Naive B cell (primary cell): Measurements from ENCODE around the gene EIPR1. TPM values are rescaled to one million over a fixed set of nuclear protein-coding genes. Genes with fewer than 3 reads are reported as not detected.
A peak's percentile ranks its signal among the peaks of the same experiment; 100 is the strongest.

Source experiments
- ATAC-seq, 2 donors: fragments of 150-1000 bp; cut with Tn5 transposase; 2 replicates each; pipeline ENCODE4 v1.10.0; 2021; ENCODE audit warnings: low read depth in 2 of 2, mild to moderate bottlenecking in 2 of 2, moderate library complexity in 2 of 2
- DNase-seq: peaks from one replicate; pipeline ENCODE4 v3.0.0; 2022
- H3K27ac Mint-ChIP-seq, 6 donors: one replicate each; pipeline ENCODE4 v1.8.0; 2020 to 2022; ENCODE audit warnings: mild to moderate bottlenecking in 6 of 6, mixed read lengths in 6 of 6, moderate library complexity in 5 of 6, inconsistent platforms in 2 of 6
- H3K27me3 Mint-ChIP-seq, 3 donors: one replicate each; pipeline ENCODE4 v1.8.0; 2021 to 2022; ENCODE audit warnings: mixed read lengths in 3 of 3, mild to moderate bottlenecking in 1 of 3
- H3K36me3 Mint-ChIP-seq, 2 donors: one replicate each; pipeline ENCODE4 v1.8.0; 2020 to 2022; ENCODE audit warnings: mixed read lengths in 2 of 2, inconsistent platforms in 1 of 2, mild to moderate bottlenecking in 1 of 2
- H3K4me1 Mint-ChIP-seq, 3 donors: one replicate each; pipeline ENCODE4 v1.8.0; 2020 to 2022; ENCODE audit warnings: mixed read lengths in 3 of 3, inconsistent platforms in 1 of 3, mild to moderate bottlenecking in 1 of 3, moderate library complexity in 1 of 3
- H3K4me3 Mint-ChIP-seq, 8 donors: one replicate each; pipeline ENCODE4 v1.8.0; 2020 to 2022; ENCODE audit warnings: mild to moderate bottlenecking in 8 of 8, mixed read lengths in 8 of 8, moderate library complexity in 8 of 8, inconsistent platforms in 2 of 8
- H3K9me3 Mint-ChIP-seq, 7 donors: one replicate each; pipeline ENCODE4 v1.8.0; 2020 to 2022; ENCODE audit warnings: mixed read lengths in 7 of 7, mild to moderate bottlenecking in 5 of 7, inconsistent platforms in 2 of 7, moderate library complexity in 1 of 7
- polyA plus RNA-seq, 6 donors: library from polyadenylated mRNA; unstranded; fragments of 300-500 nt; fragmentation: Illumina TruSeq; gene quantifications; one replicate each; pipeline ENCODE4 v1.2.3, GENCODE V29; 2021; ENCODE audit warnings: low read depth in 6 of 6

EIPR1 gene
- polyA plus RNA-seq, 6 donors from 2014 or later = 35.7 to 53.9 (median 40.9) TPM

DNA sequence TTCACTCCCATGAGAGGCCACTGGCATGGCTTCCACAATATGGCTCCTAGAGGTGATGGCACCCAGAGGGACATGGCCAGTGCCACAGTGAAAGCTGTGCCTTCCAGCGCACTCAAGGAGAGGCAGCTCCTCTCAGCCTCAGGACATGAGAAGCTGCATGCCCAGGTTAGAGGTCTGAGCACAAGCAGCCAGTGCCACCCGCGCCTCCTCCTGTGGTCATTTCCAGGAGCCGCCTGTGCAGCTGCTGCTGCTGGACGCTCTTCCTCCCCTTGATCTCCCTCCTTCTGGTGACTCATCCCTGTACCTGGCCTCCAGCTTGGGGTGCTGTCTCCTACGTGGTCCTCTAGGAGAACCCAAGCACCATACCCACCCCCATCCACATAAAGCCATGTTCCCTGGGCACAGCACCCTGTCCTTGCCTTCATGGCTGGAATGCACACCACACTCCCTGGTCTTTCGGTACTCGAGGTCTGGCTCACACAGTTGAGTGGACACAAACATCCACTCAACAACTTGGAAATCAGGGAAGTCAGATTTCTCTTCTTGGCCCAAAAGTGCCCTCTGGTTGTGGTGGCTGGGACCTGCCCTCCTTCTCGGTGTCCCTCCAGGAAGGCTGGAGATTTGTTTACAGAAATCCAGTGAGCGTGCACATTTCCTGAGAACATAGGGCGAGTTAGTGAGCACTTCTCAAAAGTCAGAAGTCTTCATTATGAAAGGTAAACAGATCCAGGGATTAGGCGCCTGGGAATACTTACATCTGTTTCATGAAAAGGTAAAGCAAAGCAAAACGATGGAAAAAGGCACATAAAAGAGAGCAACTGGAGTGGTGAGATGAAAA, 96.7 kb downstream of the EIPR1 start:
- peaks cover 0 to 15% (median 5%) of the 10 kb centered on the region in 7 donors for H3K9me3 Mint-ChIP-seq
- H3K36me3 Mint-ChIP-seq = peaks cover 19 to 24% of the 10 kb centered on the region in 2 donors
- no peaks in the 10 kb centered on the region for H3K27me3 Mint-ChIP-seq
- ATAC-seq = no peak
- DNase-seq = no peak
- H3K4me1 Mint-ChIP-seq = peaks cover 7 to 12% (median 11%) of the 10 kb centered on the region in 3 donors
- H3K4me3 Mint-ChIP-seq = peak overlapping the region in 1 of 8 donors; percentile 28
- no peak overlapping the region for H3K27ac Mint-ChIP-seq

- H3K27ac Mint-ChIP-seq = no peak overlapping the region
- H3K27me3 Mint-ChIP-seq = no peaks in the 10 kb centered on the region
- no peak for DNase-seq
- H3K9me3 Mint-ChIP-seq = peaks cover 5 to 19% (median 9%) of the 10 kb centered on the region in 7 donors
- H3K36me3 Mint-ChIP-seq = peaks cover 26 to 29% of the 10 kb centered on the region in 2 donors
- H3K4me1 Mint-ChIP-seq = peaks cover 7 to 12% (median 11%) of the 10 kb centered on the region in 3 donors
- ATAC-seq = no peak
- H3K4me3 Mint-ChIP-seq = no peak overlapping the region
These were observed 97.4 kb downstream of the EIPR1 start for GRCh38 chr2:3280197-3280596.

GRCh38 chr2:3279236-3279960, 98.2 kb downstream of the EIPR1 start:
- Mint-ChIP-seq H3K27me3 (no peaks in the 10 kb centered on the region), H3K9me3 (peaks cover 5 to 26% (median 17%) of the 10 kb centered on the region in 7 donors), H3K36me3 (peaks cover 34 to 37% of the 10 kb centered on the region in 2 donors), H3K4me3 (no peak overlapping the region), H3K27ac (peak overlapping the region in 3 of 6 donors; percentile 51 to 61 (median 52)), H3K4me1 (peaks cover 7% of the 10 kb centered on the region in 3 donors)
- DNase-seq (no peak), ATAC-seq (no peak)

DNA sequence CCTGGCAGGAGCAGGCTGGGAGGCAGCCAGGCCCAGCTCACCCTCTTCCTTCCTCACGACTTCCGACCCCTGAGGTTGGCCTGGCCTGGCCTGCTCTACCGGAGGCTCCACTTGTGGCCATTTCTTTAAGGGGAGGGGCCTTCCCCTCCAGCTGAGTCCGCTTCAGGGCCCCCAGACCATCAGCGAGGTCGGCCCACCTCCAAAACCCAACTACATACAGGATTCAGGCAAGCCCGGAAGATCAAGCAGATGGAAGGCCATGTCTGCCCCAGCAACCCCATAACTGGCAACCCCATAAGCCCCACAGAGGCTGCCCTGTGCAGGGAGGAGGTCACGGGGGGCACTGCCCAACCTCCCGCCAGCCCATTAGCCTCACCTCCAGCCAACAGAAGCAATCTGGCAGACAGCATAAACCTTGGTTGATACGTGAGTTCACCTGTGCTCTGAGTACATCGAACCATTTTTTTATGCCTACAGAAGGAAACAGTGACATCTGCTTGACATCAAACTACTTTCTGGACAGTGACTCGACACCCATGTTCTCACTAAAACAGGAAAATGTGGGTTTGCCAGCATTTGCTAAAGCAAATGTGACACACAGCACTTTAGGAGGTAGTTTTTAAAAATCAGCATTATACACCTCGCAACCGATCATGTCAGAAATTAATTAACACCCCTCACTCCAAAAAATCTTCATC, 98.9 kb downstream of the EIPR1 start:
- H3K9me3 Mint-ChIP-seq = peaks cover 5 to 32% (median 22%) of the 10 kb centered on the region in 7 donors
- H3K27ac Mint-ChIP-seq = peak overlapping the region in 4 of 6 donors; percentile 34 to 64 (median 55)
- DNase-seq (no peak), ATAC-seq (no peak)
- H3K27me3 Mint-ChIP-seq = no peaks in the 10 kb centered on the region
- H3K36me3 Mint-ChIP-seq = peaks cover 41 to 44% of the 10 kb centered on the region in 2 donors
- peak overlapping the region in 1 of 8 donors; percentile 63 for H3K4me3 Mint-ChIP-seq
- H3K4me1 Mint-ChIP-seq = peaks cover 6 to 7% (median 7%) of the 10 kb centered on the region in 3 donors

DNA sequence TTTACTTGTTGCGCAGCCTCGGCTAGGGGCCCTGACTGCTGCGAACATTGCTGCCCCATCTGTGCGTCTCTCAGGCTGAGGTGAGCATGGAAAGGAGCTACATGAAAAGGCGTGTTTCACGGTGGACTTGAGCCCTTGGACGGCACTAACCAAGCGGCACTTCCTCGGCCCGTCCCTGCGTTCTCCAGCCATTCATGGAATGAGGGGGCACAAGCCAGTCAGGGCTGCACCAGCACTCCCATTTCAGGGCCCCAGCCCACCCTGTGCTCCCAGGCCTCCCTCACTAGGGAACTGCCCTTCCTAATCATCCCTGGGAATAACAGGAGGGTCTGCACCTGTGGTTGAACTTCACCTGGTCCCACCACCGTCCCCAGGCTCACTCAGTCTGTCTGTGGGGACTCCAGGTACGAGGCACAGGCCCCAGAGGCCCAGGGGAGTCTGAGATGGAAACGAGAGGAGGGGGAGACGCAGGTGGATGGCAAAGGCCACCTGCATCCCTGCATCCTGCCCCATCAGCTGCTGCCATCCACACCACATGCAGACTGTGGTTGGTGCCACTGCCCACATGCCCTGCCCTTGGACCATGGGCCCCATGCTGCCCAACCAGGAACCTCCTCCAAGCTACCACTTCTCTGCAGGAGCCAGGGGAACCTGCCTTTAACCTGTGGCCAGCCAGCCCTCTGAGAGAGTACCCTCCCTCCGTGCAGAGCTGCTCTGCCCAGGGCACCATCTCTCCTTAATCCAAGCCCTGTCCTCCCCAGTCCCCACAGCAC, 99.7 kb downstream of the EIPR1 start:
- no peaks in the 10 kb centered on the region for H3K27me3 Mint-ChIP-seq
- H3K36me3 Mint-ChIP-seq = peaks cover 42 to 45% of the 10 kb centered on the region in 2 donors
- H3K4me3 Mint-ChIP-seq = no peak overlapping the region
- ATAC-seq (no peak), DNase-seq (no peak)
- H3K27ac Mint-ChIP-seq = peak overlapping the region in 3 of 6 donors; percentile 22 to 63 (median 34)
- H3K9me3 Mint-ChIP-seq = peaks cover 5 to 32% (median 22%) of the 10 kb centered on the region in 7 donors
- H3K4me1 Mint-ChIP-seq = peaks cover 6 to 7% (median 7%) of the 10 kb centered on the region in 3 donors

GRCh38 chr2:3277050-3277747, 100.4 kb downstream of the EIPR1 start:
- DNase-seq (no peak), ATAC-seq (no peak)
- Mint-ChIP-seq H3K36me3 (peaks cover 47 to 48% of the 10 kb centered on the region in 2 donors), H3K9me3 (peaks cover 5 to 32% (median 22%) of the 10 kb centered on the region in 7 donors), H3K4me3 (no peak overlapping the region), H3K4me1 (peaks cover 6 to 7% (median 7%) of the 10 kb centered on the region in 3 donors), H3K27ac (peak overlapping the region in 1 of 6 donors; percentile 60), H3K27me3 (no peaks in the 10 kb centered on the region)

GRCh38 chr2:3272761-3273160, 104.9 kb downstream of the EIPR1 start:
- Mint-ChIP-seq H3K36me3 (peaks cover 45 to 55% of the 10 kb centered on the region in 2 donors), H3K4me1 (peaks cover 0 to 4% (median 0%) of the 10 kb centered on the region in 3 donors), H3K9me3 (peaks cover 0 to 32% (median 22%) of the 10 kb centered on the region in 7 donors), H3K27me3 (no peaks in the 10 kb centered on the region), H3K27ac (no peak overlapping the region), H3K4me3 (no peak overlapping the region)
- no peak for ATAC-seq
- DNase-seq = no peak

DNA sequence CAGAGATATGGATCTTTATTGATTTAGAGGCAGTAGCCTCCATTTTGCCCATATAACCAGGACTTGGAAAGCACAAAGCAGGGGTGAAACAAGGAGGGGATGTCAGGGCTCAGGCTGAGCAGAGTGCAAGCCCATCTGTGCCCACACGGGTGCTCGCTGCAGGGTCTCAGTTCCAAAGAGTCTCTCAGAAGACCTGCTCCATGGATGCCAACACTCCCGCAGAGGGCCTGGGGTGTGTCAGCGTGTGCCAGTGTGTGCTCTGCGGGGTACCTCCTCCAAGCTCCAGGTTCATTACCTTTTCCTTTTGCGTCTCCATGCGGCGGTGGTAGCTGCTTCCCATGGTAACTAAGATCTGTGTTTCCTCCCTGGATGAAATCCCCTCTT, 107.5 kb downstream of the EIPR1 start:
- H3K36me3 Mint-ChIP-seq = peaks cover 25 to 35% of the 10 kb centered on the region in 2 donors
- no peak for ATAC-seq
- no peak overlapping the region for H3K27ac Mint-ChIP-seq
- no peak for DNase-seq
- H3K27me3 Mint-ChIP-seq = no peaks in the 10 kb centered on the region
- H3K4me3 Mint-ChIP-seq = no peak overlapping the region
- H3K4me1 Mint-ChIP-seq = peaks cover under 1 to 8% (median 5%) of the 10 kb centered on the region in 3 donors
- peaks cover 0 to 20% (median 8%) of the 10 kb centered on the region in 7 donors for H3K9me3 Mint-ChIP-seq

GRCh38 chr2:3269425-3270094, 108.1 kb downstream of the EIPR1 start:
- ATAC-seq = no peak
- Mint-ChIP-seq H3K9me3 (peaks cover 0 to 15% (median 3%) of the 10 kb centered on the region in 7 donors), H3K27ac (no peak overlapping the region), H3K4me1 (peaks cover 2 to 10% (median 5%) of the 10 kb centered on the region in 3 donors), H3K36me3 (peaks cover 20 to 30% of the 10 kb centered on the region in 2 donors), H3K27me3 (no peaks in the 10 kb centered on the region), H3K4me3 (no peak overlapping the region)
- no peak for DNase-seq

- H3K27me3 Mint-ChIP-seq = no peaks in the 10 kb centered on the region
- ATAC-seq (no peak), DNase-seq (no peak)
- H3K4me1 Mint-ChIP-seq = peaks cover 4 to 14% (median 5%) of the 10 kb centered on the region in 3 donors
- H3K9me3 Mint-ChIP-seq = peaks cover 0 to 6% (median 0%) of the 10 kb centered on the region in 7 donors
- no peak overlapping the region for H3K27ac Mint-ChIP-seq
- H3K36me3 Mint-ChIP-seq = peaks cover 11 to 21% of the 10 kb centered on the region in 2 donors
- H3K4me3 Mint-ChIP-seq = no peak overlapping the region
These were observed 109.0 kb downstream of the EIPR1 start for GRCh38 chr2:3268705-3269029.

- Mint-ChIP-seq H3K9me3 (peaks cover 0 to 3% (median 0%) of the 10 kb centered on the region in 7 donors), H3K27me3 (no peaks in the 10 kb centered on the region), H3K27ac (no peak overlapping the region), H3K36me3 (peaks cover 11 to 19% of the 10 kb centered on the region in 2 donors), H3K4me1 (peaks cover 4 to 14% (median 5%) of the 10 kb centered on the region in 3 donors), H3K4me3 (no peak overlapping the region)
- DNase-seq = no peak
- ATAC-seq = no peak
These were observed 109.5 kb downstream of the EIPR1 start for GRCh38 chr2:3267869-3268704.
